HG03565 (cell line): Measurements from ENCODE around the gene CAMK1D.
"Not testable (repeated sequence)": the region's sequence is repeated elsewhere in the genome, so short reads cannot be mapped to it uniquely, and the experiment has no call there.

Experiments
- ATAC-seq: cut with Tn5 transposase; IDR thresholded peaks from one replicate; pipeline ENCODE4 v1.9.1; 2021; ENCODE audit warnings: mild to moderate bottlenecking, moderate library complexity; ENCODE audit not compliant: unreplicated experiment

CAMK1D gene

DNA sequence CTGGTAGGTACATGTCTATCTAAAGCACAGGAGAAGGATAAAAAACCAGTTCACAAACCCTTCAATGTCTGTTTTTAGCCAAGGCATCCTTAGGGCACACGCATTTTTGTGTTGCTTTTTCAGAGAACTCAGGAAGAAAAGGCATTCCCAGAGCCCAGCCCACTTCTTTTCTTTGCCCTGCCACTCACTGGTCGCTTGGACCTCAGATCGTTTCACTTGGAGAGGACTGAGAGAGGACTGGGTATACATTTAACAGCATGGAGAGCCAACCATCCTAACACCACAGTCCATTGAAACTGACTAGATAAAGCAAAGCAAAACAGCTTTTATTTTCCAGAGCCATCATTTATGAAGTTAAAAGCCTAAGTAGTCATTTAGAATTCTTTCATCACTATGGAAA is 194.2 kb downstream of the CAMK1D start:
- ATAC-seq = no peak

DNA sequence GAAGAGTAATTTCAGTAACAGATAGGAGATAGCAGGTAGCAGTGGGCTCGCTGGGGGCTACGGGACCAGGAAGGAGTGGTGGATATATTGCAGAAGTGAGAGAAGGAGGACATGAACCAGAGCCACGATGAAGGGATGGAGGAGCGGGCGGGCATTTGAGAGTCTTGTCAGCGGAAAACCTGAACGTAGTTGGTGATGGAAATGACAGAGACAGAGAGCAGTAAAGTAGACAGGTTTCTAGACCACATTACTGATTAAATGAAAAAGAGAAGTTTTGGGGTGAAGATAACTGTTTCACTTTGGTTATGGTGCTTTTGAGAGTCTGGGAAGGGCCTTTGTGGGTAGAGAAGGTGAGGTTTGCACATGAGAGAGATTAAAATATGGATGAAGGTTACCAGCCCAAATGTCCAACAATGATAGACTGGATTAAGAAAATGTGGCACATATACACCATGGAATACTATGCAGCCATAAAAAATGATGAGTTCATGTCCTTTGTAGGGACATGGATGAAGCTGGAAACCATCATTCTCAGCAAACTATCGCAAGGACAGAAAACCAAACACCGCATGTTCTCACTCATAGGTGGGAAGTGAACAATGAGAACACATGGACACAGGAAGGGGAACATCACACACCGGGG is 196.9 kb downstream of the CAMK1D start:
- not testable (repeated sequence) for ATAC-seq

DNA sequence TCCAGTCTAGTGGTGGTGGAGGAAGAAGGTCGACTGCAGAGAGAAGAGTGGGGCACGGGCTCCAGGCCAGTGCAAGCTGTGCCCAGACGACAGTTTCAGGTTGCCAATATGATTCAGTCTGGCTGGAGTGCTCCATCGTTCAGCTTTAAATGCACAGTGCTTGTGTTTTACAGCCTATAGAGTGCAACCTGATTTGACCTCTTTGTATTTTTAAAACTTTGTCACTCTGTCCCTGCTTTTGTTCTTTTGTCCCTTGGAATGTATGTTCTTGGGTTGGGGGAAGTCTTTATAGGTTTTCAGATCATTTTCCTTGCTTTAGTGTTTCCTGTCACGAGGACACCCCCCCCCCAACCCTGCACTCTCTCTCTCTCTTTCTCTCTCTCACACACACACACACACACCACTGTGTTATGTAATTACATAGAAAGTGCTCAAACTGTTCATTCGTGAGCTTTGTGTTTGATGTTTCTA is 198.0 kb downstream of the CAMK1D start:
- ATAC-seq = no peak

DNA sequence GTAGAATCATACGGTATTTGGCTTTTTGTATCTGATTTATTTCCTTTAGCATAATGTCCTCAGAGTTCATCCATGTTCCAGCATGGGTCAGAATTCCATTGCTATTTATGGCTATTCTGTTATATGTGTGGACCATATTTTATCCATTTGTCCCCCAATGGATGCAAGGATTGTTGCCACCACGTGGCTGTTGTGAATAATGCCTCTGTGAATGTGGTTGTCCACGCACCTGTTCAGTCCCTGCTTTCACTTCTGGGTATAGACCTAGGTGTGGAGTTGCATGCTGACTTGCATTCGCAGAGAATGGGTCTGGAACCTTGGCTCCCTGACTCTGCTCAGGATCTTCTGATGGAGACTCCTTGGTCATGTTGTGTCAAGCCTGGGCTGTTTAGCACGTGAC is 199.9 kb downstream of the CAMK1D start:
- no peak for ATAC-seq

DNA sequence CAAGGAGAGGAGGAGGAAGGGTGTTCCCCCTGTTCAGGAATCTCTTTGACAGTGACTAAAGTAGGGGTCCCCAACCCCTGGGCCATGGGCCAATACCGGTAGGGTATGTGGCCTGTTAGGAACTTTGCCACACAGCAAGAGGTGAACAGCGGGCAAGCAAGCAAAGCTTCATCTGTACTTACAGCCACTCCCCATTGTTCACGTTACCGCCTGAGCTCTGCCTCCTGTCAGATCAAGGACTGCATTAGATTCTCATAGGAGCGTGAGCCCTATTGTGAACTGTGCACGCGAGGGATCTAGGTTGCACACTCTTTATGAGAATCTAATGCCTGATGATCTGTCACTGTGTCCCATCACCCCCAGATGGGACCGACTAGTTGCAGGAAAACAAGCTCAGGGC is 201.6 kb downstream of the CAMK1D start:
- no peak for ATAC-seq

DNA sequence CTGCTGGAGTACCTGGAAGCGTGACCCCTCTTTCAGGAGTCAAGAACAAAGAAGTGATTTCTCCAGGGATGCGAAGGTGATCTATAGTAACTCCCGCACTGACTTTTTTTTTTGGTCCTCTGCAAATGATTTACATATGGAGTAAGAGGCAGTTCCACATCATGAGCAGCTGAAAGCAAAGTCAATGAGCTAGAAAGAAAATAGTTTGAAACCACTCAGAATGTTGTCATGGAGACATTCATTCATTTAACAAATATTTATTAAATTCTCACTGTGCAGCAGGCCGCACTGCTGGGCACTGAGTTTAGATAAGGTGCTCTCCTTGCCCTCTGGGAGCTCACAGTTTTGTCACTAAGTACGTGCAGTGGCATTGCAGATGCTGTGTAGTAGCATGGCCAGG is 206.7 kb downstream of the CAMK1D start:
- ATAC-seq = no peak

DNA sequence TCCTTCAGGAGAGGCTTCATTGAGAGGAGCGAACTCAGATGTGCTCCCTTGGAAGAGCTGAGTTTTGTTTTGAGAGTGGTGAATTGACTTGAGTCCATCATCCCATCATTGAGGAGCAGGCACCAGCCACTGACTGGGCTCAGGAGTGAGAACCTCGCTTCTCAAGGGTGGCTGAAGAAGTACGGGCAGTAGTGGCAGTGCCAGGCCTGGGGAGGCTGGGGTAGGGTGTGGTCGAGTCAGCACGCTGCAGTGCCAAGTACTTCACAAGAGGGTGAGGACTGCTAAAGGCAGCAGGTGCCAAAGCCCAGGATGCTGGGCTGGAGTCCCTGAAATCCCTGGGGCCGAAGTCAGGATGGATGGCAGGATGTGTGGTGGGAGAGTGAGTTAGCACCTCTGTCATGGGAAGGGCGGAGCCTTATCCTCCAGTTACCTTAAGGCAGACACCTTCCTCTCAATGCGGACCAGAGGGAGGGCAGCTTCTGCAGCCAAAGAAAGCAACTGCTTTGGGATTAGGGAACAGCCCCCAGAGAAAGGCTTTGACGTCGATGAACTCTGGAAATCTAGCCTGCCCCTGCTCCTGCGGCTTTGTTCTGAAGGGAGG is 210.3 kb downstream of the CAMK1D start:
- ATAC-seq = no peak

DNA sequence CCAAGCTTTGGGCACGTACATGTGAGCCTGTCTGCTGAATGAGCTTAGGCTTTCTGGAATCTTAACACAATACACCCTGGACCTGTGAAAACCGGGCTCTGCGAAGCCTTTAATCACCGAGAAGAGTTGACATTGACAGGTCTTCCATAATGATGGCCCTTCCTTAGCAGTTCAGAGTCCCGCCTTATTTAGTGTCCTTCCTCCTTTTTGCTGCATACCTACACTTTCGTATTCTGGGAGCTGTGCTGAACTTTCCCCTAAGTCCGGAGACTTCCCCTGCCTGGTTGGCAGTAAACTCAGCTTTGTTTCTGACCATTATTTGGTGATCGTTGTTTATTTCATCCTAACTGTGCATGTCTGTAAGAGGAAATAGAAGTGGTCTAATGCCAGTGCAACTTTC is 212.0 kb downstream of the CAMK1D start:
- no peak for ATAC-seq

DNA sequence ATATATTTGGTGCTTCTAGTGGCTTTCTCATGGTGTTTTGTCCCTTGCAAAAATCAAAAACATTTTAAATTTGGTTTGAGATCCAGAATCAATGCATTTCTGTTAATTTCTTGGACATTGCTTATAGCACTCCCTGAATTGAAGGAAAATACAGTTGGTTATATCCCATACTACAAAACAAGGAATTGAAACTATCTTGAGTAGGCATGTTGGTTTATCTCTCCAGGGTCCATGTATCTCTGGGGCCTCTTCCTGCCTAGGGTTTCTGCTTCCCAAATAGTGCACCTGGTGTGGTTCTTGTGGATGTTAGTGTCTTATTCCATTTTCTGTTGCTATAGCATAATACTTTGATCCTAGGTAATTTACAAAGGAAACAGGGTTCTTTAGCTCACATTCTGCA is 212.4 kb downstream of the CAMK1D start:
- no peak for ATAC-seq

DNA sequence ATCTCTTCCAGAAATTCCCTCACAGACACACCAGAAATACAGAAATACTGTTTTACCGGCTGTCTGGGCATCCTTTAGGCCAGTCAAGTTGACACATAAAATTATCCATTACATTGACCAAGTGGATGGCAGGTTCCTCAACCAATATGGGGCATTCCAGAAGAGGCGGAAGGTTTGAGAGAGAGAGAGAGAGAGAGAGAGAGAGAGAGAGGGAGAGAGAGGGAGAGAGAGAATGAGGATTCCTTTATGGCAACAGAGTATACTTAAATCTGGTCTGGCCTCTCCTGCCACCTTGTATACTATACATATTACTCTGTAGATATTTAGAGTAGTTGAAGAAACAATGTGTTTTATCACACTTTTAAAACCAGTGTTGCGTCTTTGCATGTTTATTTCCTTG is 214.1 kb downstream of the CAMK1D start:
- no peak for ATAC-seq

DNA sequence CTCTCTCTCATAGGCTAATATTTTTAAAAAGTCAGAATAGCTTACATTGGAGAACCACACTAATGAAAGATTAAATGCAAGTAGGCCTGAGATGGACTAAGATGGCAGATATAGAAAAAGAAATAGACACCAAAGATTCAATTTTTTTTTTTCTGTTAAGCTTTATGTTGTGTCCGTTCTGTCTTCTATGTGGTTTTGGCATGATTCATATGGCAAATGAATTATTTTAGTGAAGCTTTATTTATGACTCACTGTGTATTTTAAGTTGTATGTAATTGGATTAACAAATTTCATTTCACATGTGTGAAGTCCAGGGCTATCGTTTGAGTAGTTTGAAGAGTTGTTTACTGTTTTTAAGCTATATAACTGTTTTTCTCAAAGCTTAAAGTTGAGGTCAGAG is 214.8 kb downstream of the CAMK1D start:
- no peak for ATAC-seq

DNA sequence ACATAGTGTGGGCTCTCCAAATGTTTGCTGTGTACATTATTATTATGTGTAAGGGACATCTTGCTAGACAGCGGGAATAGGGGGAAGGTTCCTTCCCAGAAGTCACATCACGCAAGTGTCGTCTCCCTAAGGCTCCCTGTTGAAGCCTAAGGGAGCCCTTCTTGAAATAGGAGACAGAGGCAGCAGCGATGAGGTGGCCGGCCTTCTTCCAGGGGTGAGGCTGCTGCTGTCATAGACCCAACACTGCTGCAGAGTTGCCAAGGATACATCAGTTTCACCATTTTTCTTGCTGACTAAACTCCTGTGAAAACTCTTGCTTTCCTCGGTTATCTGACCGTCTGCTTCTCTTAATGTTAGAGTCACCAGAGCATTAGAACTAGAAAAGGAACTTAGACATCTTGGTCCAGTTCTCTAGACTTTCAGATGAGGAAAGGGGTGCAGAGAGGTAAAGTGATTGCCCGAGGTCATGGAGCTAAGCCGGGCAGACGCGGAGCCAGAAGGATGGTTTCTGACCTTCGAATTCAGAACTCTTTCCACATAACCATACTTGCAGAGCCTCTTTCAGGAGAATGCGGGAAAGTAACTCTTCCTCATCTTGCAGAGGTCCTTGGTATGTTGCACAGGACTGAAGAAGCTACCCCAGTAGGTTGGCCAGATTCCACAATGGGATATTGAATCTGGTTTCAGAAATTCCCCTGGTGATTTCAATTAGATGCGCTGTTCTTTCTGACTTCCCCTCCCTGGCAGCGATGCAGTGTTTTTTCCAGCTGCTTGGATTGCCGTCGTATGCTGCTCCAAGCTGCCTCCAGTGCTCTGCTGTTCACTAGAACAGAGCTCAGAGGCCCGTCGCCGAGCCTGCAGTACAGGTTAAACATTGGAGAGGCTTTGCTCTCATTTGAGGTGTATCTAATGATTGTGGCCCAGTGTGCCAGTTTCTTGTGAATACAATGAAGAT is 217.1 kb downstream of the CAMK1D start:
- no peak for ATAC-seq

DNA sequence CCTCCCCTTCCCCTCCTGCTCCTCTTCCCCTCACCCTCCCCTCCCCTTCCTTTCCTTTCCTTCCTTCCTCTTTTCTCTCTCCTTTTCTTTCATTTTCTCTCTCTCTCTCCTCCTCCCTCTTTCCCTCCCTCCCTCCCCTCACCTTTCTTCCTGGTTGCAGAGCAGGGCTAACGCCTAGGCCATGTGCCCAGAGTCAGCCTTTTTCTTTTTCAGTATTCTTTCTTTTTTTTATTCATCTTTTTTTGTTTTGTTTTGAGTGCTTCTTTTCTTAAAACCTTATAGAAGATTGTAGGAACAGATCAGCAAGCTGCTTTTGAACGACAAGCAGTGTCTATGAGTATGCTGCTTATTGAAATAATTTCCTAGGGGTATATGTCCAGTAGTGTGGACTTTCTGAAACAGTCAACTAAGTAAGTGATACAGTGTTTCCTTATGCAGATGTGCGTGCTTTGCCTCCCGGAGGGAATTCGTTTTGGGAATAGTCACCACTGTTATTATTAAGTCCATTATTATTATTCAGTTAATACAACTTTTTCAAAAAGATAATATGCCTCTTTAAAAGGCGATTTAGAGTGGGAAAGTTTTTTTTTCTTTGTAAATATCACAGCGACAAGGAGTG is 219.2 kb downstream of the CAMK1D start:
- ATAC-seq = no peak

DNA sequence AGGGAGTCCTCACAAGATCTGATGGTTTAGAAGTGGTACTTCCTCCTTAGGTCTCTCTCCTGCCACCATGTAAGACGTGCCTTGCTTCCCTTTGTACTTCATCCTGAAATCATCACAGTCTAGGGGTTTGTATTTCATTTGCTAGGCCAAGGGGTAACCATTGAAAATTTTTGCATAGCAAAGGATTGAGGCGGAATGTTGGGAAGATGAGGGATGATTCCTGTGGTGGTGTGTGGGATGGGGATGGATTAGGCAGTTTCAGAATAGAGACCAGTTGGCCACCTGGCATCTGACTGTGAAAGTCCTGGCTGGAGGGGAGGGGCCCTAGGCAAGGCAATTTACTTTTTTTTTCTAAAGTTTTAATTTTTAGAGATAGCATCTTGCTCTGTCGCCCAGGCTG is 222.9 kb downstream of the CAMK1D start:
- ATAC-seq = no peak

DNA sequence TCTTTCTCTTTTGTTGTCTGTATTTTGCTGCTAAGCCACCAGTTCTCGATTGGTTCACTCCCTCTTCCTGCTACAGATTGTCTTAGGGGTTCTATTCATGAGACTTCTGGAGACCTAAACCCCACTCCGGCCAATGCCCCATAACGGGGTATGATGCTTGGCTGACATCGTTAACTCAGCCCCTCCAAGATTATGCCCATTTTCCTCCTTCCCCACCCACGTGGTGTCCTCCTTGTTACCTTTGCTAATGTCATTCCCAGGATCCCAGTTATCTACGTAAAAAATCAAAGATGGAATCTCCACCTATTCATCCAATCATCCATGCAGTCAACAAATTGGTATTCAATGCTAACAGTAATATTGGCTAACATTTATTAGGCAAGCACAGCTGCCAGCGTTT is 228.3 kb downstream of the CAMK1D start:
- no peak for ATAC-seq

DNA sequence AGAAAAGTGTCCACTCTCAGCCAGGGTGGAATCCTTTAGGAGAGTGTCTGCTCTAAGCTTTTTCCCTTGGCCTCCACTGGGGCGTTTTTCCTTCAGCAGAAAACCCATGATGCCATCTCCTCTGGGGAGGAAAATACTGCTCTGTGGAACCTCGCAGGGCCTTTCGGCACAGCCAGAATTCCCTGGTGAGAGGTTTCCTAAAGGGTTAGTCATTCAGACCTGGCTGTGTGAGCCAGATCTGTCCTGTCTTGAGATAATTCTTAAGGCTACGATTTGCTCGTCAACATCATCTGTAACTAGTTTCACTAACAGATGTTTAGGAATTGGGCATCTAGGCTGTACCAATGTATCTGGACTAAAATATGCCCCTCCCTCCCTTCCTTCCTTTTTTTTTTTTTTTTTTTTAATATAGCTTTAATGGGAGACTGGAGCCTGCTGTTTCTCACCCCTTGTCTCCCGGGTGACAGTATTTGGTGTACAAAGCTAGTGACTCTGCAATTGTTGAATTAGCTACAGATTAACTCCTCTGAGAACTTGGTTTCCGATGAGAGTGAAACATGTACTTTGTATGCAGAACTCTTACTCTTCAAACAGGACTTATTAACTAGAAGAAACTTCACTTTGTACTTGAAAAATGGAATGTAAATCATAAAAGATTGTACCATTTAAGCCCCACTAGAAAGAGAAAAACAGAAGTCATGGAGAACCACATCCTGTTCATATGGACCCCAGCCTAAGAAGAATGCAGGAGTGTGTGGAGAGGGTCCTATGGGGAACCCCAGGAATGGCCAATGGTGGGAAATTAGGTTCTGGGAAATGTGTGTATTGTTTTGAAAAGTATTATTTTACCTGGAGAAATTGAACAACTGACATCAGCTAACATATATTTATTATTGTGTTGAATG is 230.9 kb downstream of the CAMK1D start:
- peak; percentile 38 for ATAC-seq

DNA sequence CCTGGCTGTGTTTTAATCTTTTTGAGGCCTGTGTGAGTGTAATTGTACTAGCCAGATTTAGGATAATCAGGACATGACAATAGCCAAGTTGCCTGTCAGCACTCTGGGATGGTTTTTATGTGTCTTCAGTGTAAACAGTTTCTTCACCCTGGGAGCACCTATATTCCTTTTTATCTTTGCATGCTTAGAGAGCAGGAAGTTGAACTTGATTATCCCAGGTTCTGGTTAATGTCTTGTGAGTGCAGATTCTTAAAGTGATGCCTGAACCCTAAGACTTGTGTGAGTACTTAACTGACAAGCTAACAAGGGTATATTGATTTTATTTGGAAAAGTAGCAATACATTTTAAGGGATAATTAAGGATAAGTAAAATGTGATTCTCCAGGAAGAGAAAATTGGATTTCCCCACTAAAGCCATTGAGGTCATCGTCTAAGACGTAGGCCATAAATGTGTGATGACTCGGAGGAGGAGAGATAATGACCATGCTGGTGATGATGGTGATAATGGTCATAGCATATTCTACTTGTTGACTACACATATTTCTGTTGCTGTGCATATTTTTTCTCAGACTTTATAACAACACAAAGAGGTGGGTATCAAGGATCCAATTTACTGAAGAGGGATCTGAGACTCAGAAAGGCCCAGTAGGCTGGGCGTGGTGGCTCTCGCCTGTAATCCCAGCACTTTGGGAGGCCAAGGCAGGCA is 234.7 kb downstream of the CAMK1D start:
- ATAC-seq = no peak

DNA sequence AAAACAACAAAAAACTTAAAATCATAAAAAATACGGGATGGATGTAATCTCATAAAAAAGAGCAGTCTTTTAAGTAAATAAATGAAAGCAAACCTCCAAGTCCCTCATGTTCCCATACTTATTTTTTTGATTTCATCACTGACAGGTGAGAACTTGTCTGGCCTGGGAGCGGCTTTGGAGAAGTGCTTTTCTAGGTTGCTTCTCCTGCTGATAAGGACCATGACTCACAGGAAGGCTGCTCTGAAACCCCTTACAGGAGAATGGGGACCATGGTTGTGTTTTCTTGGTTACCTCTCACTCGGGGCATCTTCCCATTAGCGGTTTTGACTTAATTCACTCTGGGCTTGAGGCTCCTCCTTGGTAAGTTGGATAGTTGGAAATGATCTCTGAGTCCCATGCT is 237.4 kb downstream of the CAMK1D start:
- no peak for ATAC-seq

DNA sequence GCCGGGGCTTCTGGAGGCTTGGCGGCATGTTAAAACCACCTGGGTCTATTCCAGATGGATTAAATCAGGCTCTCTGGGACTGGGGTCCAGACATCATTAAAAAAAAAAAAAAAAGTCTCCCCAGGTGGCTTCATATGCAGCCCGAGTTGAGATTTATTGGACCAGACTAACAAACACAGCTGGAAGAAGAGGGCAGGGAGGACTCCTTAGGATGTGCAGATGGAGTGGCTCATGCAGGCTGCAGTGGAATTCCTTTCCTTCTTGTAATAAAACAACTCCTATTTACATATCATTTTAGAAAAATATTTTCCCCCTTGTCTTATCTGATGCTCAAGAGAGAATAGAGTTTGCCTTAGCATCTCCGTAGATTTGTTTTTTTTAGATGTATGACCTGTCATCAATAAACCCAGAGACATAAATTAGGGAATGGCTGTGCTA is 238.1 kb downstream of the CAMK1D start:
- ATAC-seq = no peak
